Stimulated activated CD4-positive, alpha-beta T cell treated with anti-CD3 and anti-CD28 coated beads, Interleukin-15, amount 100 ng/mL, for 1 hour (primary cell): ENCODE data around the gene KCNJ11.

ENCODE experiments used
- DNase-seq, 2 donors: peaks; one replicate each; pipeline ENCODE4 v3.0.0-alpha.2; 2020; ENCODE audit warnings: low read depth in 1 of 2, low spot score in 1 of 2

The KCNJ11 gene

DNA sequence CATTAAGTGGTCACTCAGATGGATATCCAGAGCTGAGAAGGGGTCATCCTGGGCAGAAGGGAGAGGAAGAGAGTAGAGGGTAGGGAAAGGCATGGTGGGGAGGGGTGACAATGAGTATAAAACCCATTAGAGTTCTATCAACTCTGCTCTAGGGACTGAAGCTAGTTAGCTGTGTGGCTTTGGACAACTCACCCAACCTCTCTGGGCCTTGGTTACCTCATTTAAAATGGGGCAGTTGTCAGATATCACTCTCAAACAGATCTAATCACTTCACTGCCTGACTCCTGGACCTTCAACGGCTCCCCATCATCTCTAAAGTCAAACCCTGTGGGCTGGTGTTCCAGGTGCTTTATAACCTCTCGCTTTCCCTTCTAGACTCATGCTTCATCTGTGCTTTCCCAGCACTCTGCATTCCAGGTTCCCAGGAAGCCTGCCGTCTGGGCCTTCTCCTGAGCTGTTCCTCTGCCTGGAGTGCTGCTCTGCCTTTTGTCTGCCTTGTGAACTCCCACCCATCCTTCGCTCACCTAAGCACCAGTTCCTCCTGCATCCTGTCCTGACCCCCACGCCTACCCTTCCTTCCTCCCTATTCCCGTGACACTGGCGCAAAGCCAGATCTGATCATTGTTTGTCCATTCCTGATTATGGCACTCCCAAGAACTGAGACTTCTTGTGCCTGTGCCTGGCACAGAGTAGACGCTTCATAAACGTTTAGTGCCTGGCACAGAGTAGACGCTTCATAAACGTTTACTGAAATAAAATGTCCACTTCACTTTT is 22.3 kb upstream of the KCNJ11 start:
- no peak for DNase-seq

DNA sequence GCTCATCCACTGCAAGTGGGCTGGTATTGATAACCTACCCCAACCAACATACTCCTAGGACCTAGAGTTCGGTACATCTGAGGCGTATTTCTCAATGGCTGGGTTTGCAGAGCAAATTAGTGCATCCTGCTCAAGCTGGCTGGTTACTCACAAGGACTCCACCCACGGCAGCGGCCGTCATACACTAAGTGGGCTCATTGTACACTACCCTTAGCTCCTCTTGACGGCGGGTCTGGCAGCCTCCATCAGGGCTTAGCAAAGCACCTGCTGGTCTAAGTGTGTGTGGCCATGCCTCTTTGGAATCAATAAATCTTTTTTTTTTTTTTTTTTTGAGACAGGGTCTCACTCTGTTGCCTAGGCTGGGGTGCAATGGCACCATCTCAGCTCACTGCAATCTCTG is 20.2 kb upstream of the KCNJ11 start:
- DNase-seq = no peak

DNA sequence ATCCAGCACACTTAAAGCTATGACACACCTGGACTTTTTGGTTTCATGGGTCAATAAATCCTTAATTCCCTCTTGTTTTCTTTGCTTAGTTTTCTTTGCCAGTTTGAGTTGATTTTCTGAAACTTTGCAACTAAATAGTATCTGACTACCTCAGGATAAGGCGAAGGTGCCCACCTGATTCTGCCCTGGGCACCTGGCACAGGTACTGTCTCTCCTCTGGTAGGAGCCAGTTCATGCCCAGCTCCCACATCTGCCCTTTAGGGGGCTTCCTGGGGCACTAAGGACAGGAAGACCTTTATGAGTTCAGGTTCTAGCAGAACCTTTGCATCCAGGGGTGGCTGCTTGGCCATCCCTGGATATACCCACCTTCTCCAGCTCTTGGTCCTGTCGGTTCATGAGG is 19.6 kb upstream of the KCNJ11 start:
- no peak for DNase-seq

DNA sequence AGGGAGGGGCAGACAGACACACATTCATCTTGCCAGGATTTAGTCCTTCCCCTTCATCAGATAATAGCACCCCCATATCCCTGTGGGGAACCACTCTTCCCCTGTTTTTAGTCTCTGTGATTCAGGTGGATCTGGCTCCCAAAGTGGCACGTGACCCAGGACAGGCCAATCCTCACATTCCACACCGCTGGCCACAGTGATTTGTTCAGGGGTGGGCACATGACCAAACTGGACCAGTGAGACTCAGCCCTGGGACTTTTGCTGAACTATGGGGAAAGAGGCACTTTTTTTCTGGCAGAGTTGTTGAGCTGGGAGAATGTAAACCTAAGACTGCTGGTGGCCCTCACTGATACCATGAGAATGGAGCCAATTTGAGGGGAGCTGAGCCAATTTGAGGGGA is 19.1 kb upstream of the KCNJ11 start:
- no peak for DNase-seq

DNA sequence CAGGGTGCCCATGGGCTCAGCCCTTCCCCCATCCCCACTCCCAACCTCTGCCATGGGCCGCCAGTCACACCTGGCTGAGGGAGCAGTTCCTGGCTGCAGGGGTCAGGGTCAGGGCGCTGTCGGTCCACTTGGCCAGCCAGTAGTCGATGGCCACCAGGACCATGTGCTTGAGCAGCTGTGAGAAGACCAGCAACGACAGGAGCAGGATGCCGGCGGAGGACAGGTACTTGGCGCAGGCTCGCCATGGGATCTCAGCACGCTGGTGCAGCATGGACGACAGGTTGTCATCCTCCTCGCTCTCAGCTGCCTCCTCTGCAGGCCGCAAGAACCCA is 18.3 kb upstream of the KCNJ11 start:
- no peak for DNase-seq

DNA sequence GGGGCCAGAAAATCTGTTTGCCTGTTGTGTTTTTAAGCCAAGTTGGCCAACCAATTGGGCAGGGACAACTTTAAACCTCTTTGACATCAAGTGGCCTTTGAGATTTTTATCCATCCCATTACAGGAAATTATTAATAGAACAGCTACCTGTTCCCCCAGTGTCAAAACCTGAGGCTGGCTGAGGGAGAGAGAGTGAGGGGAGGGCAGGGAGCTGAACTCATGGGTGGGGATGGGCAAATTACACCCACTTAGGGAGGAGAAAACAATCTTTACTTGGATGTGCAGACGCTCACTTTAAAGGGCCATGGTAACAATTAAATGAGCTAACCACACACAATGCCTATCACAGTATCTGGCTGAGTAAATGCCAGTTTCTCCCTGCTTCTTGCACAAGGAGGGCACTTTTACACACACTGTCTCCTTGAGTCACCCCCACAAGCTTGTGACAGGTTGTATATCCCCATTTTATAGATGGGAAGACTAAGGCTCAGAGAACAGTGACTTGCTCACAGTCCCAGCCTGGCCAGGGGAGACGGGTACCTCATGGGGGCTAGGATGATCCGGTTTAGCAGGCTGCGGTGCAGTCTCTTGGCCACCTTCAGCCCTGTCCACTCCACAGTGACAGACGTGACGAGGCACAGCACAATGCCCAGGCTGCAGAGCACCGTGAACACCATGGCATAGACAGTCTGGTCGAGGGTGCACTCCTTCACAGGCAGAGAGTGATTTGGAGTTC is 17.8 kb upstream of the KCNJ11 start:
- no peak for DNase-seq

DNA sequence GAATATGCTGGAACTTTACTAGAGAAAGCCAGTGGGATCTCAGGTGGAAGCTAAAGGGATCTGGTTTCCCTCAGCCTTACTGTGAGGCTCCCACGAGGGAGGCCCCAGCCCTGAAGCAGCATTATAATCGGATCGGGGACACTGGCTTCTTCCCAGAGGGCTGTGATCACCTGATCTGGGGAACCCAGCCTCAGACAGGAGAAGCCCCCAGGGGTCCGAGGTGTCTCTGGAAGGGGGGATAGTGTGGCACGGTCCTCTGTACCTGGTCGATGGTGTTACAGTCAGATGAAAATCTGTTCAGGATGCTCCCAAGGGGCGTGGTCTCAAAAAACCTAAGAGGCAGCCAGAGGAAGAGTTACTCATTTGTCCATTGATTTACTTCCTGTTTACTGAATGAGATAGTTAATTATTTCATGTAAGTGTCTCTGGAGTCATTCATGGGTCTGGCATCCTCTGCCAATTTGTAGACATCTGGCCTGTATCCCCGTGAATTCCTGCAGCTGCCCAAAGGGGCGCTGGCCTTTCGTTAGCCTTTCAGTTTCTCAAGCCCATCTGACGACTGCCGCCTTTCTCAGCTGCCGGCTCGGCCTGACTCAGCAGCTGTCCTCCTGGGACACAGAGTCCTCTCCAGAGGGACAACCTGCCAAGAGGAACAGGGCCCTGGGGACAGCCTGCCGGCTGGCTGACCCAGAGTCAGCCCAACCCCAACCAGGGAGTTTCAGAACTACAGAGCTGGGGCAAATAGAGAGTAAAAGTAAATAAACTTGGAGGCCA is 17.0 kb upstream of the KCNJ11 start:
- no peak for DNase-seq

DNA sequence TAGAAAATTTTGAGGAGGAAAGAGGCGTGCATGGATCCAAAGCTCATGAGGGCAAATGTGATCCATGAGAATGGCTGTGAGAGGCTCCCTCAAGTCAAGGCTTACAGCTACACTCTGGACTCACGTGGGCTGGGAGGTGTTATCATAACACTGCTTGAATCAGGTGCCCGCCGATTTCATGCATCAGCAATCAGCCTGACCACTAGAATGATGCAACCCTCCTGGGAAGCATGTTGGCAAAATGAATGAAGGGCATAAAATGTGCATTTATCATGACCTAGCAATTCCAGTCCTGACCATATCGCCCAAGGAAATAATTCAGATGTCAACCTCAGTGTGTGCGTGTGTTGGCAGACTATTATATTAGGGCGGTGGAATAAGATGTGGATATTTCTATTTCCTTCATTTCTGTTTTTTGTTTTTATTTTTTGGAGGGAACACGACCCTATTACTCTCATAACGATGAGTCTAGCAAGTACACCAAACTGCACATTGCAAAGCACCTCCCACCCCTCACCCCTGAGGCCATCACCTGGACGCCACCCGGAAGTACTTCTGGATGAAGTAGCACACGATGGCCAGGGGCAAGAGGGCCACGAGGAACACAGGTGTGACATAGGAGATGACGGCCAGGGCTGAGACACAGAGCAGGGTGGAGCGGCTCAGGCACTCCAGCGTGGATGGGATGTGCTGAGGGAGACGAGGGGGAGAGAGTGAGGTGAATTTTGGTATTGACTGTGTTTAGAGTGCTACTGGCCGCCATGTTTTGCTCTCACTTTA is 15.7 kb upstream of the KCNJ11 start:
- no peak for DNase-seq

DNA sequence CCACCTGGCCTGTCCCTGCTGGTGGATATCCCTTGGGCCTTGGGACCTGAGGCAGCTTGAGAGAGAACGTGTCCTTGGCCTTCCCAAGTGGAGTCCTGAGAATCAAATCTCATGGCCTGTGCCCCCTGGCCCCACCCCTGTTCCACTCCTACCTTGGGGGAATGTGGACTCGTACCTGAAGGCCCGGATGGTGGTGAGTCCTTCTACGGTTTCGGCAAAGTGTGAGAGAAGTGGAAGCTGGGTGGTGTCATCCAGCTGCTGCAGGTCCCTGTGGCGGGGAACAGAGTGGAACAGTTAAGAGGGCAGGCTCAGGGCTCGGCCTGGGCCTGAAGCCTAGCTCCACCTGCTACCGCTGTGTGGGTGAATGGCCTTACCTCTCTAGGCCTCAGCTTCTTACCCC is 14.0 kb upstream of the KCNJ11 start:
- DNase-seq = no peak

DNA sequence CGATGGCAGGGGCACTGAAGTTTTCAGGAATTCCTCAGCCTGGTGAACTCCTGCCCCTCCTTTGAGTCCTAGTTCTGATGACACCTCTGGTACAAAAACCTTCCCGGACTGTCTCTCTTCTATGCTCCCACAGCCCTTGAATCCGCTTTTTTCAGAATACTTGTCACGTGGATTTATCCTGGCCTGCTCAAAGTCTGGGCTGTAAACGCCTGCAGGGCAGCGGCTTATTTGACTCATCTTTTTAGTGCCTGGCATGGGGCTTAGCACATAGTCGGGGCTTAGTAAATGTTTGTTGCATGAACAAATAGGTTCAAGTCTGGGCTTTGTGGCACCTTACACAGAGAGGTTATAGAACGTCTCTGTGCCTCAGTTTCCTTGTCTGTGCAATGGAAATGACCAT is 13.4 kb upstream of the KCNJ11 start:
- no peak for DNase-seq

DNA sequence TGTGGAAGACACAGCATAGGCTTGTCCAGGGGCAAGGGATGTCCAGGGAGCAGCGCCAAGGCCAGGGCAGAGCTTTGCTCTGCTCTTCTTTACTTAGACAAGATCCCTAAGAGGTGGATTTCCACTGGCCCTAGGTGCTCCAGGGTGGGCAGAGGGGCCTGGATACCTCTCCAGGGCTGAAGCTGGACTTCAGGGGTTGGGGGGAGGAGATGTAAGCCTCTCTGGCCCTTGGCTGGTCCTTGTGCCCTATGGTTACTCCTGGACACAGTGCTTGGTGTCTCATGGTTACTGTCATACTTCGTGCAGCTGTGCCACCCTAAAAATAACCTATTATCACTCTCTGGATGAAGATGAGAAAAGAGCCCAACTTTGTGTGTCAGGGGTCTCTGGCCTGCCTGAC is 12.9 kb upstream of the KCNJ11 start:
- no peak for DNase-seq

DNA sequence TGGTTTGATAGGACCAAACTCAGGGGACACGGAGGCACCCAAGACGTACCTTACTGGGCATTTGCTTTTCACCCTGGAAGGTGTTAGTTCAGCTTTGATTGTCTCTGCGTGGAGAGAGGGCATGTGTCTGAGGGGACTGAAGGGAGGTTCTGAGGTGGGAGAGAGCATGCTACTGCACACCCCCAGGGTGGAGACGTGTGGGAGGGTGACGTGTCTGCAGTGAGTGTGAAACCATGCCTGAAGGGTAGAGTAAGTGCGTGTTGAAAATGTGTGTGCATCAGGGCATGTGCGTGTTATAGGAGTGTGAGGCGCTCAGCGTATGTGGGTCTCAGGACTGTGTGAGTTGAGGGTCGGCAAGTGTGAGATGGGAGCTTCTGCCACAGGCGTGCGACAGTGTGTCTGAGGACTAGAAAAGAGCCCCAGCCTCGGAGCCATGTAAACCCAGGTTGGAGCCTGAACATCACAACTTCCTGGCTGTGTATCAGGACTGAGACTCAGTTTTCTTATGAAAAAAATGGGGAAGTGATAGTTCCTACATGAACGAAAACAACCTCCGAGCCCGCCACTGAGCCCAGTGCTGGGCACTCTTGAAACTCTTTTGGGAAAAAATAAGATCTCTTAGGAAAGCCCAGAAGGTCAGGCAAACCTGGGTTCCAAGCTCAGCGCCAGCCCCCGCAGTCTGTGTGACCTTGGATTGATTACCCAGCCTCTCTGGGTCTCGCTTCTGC is 11.8 kb upstream of the KCNJ11 start:
- DNase-seq = no peak

DNA sequence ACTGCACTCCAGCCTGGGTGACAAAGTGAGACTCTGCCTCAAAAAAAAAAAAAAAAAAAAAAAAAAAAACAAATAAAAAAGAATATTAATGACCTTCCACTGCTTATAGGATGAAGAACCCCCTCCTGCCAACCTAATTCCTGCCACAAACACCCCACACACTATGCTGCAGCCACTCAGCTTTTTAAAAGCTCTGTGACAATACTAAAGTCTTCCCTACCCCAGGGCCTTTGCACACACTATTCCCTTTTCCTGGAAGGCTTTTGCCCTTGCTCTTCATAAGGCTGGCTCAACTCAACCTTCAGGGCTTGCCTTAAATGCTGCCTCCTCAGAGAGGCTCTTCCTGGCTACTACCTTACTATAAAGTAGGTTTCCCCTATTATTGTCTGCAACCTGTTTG is 10.8 kb upstream of the KCNJ11 start:
- no peak for DNase-seq

DNA sequence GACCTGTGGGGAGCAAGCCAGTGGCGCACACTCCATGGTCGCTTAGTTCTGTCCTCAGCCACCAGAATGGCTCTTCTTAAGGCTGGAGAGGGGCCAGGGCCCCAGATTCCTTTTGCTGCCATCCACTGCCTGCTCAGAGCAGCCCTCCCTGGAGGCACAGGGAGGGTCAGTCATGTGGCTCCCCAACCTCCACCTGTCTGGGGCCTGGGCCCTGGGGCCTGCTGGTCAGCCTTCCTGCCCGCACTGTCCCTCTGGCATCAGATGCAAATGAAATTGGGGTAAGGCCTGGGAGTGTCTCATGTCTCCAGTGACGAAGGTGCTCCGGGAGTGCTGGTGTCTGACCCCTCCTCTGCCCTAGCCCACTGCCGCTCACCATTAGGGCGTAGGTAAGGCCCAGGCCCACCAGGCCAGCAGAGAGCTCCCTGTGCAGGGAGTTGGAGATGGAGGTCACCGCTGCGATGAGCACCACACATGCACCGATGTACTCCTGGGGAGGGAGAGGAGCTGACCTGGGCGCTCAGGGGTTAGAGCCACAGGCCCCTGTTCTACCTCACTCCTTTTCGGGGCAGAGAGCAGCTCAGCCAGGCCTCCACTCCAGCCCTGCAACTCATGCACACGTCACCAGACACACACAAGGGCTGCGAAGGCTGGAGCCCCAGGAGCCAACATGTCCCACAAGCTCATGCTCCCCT is 9.0 kb upstream of the KCNJ11 start:
- DNase-seq = no peak

DNA sequence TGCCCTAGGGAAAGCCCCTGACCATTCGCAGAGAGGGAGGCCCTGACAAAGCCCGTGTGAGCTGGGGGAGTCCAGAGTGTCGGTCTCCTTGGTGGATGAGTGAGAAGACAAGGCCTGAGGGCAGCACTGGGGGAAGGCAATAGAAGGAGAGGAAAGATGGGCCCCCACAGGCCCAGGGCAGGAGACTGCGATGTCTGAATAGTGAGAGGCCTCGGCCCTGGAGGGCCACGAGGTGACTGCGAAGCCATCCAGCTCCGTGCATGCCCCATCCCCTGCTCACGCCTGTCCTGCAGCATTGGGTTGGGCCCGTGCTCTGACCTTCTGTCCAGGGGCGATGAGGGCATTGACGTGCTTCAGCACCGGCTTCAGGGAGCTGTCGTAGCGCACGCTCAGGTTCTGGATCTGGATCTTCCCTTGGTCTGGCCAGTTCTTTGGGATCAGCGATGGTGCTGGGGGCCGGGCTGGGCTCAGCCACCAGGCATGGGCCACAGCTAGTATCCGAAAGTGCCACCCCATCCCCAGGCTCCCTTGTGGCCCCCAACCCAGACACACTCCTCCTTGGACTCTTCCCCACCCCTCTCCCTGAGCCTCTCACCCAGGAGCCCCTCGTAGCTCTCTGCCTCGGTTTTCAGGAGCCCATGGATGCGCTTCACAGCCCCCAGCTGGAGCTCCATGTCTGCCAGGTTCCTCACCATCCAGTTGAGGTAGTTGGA is 8.3 kb upstream of the KCNJ11 start:
- no peak for DNase-seq

DNA sequence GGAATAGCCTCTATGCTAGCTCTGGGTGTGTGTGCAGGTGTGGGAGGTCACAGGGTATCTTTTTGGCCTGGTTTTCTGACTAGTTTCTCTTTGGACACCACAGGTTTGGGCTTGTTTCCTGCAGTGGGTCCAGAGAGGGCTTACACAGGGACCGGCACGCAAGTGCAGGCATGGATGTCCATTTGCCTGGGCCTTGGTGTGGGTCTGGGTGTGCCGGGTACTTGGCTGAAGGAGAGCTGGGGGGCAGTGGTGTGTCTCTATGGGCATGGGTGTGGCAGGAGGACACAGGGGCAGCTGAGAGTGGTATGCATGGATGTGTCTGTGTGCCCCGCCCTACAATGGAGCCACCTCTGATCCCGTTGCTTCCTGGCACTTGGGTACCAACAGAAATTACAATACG is 7.5 kb upstream of the KCNJ11 start:
- DNase-seq = no peak

DNA sequence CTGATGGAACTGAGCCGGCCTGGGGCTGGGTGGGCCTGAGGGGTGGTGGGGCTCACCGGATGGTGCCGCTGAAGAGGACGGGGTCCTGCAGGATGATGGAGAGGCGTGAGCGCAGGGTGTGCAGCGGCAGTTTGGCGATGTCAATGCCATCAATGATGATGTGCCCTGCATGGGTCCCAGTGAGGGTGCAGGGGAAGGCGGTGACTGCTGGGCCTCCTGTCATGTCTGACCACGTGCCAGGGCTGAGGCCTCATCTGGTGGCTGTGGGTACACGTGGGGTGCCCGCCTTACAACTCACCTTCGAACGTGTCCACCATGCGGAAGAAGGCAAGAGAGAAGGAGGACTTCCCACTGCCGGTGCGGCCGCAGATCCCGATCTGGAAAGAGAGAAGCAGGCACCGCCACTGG is 7.1 kb upstream of the KCNJ11 start:
- DNase-seq = no peak

DNA sequence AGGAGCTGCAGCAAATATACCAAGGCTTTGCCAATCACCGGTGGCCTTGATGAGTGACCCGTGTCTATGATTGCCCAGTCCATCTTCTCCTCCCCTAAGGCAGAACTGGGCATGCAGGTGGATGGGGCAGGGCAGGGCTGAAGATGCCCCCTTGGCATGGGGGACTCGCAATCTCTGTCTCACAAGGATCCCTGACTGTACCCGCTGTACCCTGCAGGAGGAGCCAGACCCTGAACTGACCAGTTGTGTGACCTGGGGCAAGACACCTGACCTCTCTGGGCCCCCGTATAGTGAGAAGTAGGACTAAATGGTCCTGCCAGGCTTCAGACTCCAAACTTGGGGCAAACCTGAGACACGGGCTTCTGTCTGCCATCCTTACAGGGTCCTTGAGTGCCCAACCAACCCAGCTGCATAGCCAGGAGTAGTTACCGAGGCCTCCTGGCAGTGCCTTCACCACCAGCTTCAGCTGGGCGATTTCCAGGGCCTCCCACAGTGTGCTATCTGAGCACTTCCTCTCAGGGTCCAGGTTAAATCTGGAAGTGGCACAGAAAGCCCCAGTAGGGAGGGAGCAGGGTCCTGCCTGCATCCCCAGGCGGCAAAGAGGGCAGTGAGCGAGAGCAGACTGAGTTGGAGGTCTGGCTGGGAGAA is 6.4 kb upstream of the KCNJ11 start:
- DNase-seq = no peak

DNA sequence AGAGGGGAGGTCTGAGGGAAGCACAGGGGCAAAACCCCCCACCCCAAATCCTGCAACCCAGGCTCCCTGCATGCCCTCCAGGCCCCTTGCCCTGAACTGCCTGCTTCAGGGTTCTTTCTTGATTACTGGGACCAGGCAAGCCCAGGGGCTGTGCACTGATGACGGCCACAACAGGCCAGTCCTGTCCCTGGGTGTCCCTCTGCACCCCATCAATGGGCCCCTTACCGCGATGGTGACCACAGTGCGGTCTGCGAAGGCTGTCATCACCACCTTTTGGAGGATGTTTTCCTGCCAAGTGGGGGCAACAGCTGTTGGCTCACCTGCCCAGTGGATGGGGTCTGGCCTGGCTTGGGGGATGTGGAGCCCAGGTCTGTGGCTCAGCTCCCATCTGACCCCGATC is 5.0 kb upstream of the KCNJ11 start:
- no peak for DNase-seq
